GM18505 (cell line): ENCODE measurements around the gene TRIM66.

Source experiments
- ATAC-seq: cut with Tn5 transposase; IDR thresholded peaks from one replicate; pipeline ENCODE4 v1.9.1; 2021; ENCODE audit not compliant: unreplicated experiment
- POLR2A ChIP-seq: IDR thresholded peaks from 4 replicates; pipeline ENCODE4 v1.6.1; 2011; ENCODE audit warnings: borderline replicate concordance; ENCODE audit not compliant: insufficient read depth, insufficient read length; ENCODE audit errors: extremely low read depth

Gene TRIM66

GRCh38 chr11:8649361-8649760 is 33.1 kb downstream of the TRIM66 start:
- no peak for ATAC-seq
- TF ChIP-seq POLR2A = no peak

DNA sequence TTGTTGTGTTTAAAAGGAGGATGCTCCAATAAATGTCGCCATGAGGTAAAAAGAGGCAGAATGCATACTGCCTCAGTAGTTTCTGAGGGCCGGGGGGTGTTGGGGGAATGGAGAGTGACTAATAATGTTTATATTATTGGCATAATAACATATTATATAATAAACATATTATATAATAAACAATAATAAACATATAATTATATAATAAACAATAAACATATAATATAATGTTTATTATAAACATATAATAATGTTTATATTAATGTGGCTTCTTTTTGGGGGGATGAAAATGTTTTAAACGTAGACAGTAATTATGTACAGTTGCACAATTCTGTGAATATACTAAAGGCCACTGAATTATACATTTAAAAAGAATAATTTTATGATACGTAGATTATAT is 35.6 kb downstream of the TRIM66 start:
- TF ChIP-seq POLR2A = no peak
- no peak for ATAC-seq

DNA sequence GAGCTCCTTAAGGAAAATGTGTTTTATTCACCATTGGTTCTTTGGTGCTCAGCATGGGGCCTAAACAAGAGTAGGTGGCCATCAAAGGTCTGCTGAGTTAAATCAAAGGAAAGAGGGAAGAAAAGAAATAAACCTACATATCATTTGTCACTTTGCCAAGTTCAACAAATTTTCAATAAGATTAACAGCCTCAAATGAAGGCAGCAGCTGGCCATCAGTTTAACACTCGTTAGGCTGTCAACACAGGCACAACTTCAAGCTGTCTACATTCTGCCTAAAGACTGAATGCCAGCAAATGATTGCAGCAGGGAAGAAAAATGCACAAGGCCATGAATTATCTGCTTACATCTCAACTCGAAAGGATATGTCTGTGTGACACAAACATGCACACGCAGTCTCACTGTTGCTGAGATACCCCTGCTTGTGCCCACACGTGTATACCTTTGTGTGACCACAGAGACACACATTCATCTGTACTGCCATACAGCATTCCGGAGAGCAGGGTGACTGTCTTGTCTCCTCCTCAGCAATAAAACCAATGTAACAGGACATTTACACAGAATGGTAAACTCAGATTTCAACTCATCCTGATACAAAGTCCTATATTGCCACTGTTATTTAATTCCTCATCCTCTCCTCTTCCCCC is 40.1 kb downstream of the TRIM66 start:
- no peak for TF ChIP-seq POLR2A
- ATAC-seq = no peak

- ATAC-seq = no peak
- no peak for TF ChIP-seq POLR2A
Observed at GRCh38 chr11:8641332-8641731, 41.1 kb downstream of the TRIM66 start.

- ATAC-seq = no peak
- TF ChIP-seq POLR2A = no peak
Observed at GRCh38 chr11:8640267-8640906, 42.1 kb downstream of the TRIM66 start.

GRCh38 chr11:8639655-8640054 is 42.8 kb downstream of the TRIM66 start:
- no peak for ATAC-seq
- no peak for TF ChIP-seq POLR2A

DNA sequence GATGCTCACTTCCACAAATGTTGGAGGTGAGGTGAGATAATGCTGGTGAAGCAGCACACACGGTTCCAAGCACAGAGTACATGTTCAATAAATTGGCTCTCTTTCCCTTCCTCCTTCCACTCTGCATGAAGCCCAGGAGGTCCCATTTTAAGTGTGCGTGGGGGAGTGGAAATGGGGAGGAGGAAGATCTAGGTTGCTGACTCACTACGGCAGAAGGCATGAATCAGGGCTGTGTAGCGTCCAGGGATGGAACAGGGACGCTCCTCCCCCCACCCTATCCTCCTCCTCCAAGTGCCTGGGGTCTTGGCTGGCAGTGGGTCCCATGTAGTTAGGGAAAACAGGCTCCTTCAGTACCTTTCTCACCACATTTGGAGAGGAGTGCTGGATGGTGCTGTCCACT is 44.2 kb downstream of the TRIM66 start:
- no peak for ATAC-seq
- no peak for TF ChIP-seq POLR2A

DNA sequence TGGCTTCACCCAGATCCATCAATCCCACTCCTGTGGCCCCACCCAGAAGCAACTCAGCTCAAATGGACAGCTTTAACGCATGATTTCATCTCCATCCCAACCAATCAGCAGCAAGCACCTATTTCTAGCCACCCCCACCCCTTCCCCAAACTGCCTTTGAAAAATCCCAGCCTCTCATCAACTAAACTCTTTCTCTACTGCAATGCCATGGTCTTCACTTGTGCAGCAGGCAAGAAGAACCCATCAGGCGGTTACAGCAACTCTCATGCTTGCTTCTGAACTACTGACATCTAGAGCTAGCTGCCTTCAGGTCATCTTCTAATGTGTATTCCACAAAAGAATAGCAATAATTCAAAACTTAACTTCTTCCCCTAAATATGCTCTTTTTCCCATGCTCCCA is 46.3 kb downstream of the TRIM66 start:
- ATAC-seq = no peak
- TF ChIP-seq POLR2A = no peak

DNA sequence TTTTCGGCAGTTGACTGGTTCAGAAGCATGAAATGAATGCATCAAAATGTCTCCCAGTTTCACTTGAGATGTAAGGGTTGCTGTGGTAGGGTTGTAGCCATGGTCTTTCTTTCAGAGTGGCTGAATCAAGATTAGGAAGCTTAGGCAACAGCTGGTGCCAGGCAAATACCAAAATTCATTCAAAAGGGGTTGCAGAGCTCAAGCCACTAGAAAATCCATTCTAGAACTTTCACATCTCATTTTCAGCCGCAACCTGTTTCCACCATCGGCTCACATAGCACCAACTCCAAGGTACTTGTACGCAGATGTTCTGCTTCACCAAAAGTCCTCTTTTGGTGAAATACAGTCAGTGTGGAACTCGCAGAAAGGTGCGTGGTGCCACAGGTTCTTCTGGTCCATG is 48.0 kb downstream of the TRIM66 start:
- ATAC-seq = no peak
- no peak for TF ChIP-seq POLR2A

GRCh38 chr11:8631395-8632118 is 50.9 kb downstream of the TRIM66 start:
- ATAC-seq = no peak
- no peak for TF ChIP-seq POLR2A

GRCh38 chr11:8624698-8625097 is 57.8 kb downstream of the TRIM66 start:
- no peak for ATAC-seq

GRCh38 chr11:8621147-8621546 is 61.3 kb downstream of the TRIM66 start:
- ATAC-seq = no peak
- no peak for TF ChIP-seq POLR2A

More at GRCh38 chr11:8624698-8625097, 57.8 kb downstream of the TRIM66 start:
- no peak for TF ChIP-seq POLR2A

DNA sequence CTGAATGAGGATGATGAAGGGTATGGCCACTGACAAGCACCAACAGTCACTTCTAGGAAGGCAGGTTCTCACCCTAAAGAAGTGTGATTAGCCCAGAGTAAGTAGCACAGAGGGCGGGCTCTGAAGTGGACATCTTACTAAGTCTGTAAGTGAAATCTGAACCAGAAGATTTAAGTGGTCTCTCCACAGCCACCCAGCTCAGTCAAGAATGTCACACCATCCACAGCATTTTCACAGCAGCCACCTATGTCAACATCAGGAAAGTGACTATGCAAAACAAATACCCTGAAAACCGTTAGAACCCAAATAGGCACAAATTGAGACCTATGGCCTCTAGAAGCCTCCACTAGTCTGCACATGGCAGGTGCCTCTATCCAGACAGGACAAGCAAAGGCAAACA is 65.4 kb downstream of the TRIM66 start:
- ATAC-seq = no peak
- TF ChIP-seq POLR2A = no peak
